HFFc6 (cell line): ENCODE data around the gene BCL7C. TPM values are rescaled to one million over a fixed set of nuclear protein-coding genes. Genes with fewer than 3 reads are reported as not detected.
A peak's percentile ranks its signal among the peaks of the same experiment; 100 is the strongest.

Experiments used
- DNase-seq: peaks from one replicate; pipeline ENCODE4 v3.0.0-alpha.2; 2018
- H3K27ac Mint-ChIP-seq: 2 replicates; pipeline ENCODE4 v1.8.0; 2020; ENCODE audit warnings: mild to moderate bottlenecking, mixed read lengths
- H3K27me3 Mint-ChIP-seq: 2 replicates; pipeline ENCODE4 v1.8.0; 2021; ENCODE audit warnings: mild to moderate bottlenecking, moderate library complexity, mixed read lengths; ENCODE audit not compliant: insufficient read depth
- H3K36me3 Mint-ChIP-seq: 2 replicates; pipeline ENCODE4 v1.8.0; 2021; ENCODE audit warnings: low read depth, mixed read lengths
- H3K4me1 Mint-ChIP-seq: 2 replicates; pipeline ENCODE4 v1.8.0; 2020; ENCODE audit warnings: low read depth, mixed read lengths
- H3K4me3 Mint-ChIP-seq: 2 replicates; pipeline ENCODE4 v1.8.0; 2020; ENCODE audit warnings: mild to moderate bottlenecking, moderate library complexity, mixed read lengths
- H3K9me3 Mint-ChIP-seq: 2 replicates; pipeline ENCODE4 v1.8.0; 2020; ENCODE audit warnings: mild to moderate bottlenecking, mixed read lengths
- CTCF ChIP-seq: fragments of 200-600 bp; sonication (generic); IDR thresholded peaks from 2 replicates; pipeline ENCODE4 v1.5.0; 2021; ENCODE audit warnings: antibody characterized with exemption, mild to moderate bottlenecking
- total RNA-seq, 6 experiments: library from RNA; stranded (reverse); fragmentation: NEBNext Ultra II Directional; extraction: Animal tissue kit (Norgen Biotek cat#: 25700); gene quantifications; 2 replicates in 1 of 6; 3 replicates in 5 of 6; pipeline ENCODE4 v1.2.3, GENCODE V29; 2021

Gene BCL7C
- total RNA-seq, 6 experiments from 2014 or later = 42.7 to 52.7 (median 48.4) TPM

GRCh38 chr16:30921459-30921747, 27.5 kb upstream of the BCL7C start:
- peaks cover 2% of the 10 kb centered on the region; the same call in 1 of the 2 replicates for H3K27me3 Mint-ChIP-seq
- H3K27ac Mint-ChIP-seq = peak overlapping the region; percentile 100
- H3K4me3 Mint-ChIP-seq = peak overlapping the region; percentile 99
- H3K36me3 Mint-ChIP-seq = 0 out of 2 replicates have a peak, but pooled peaks cover 7% of the 10 kb centered on the region
- DNase-seq = no peak
- TF ChIP-seq CTCF = no peak
- peaks cover 28% of the 10 kb centered on the region for H3K4me1 Mint-ChIP-seq
- no peaks in the 10 kb centered on the region for H3K9me3 Mint-ChIP-seq

- peak overlapping the region; percentile 99; the same call in 1 of the 2 replicates for H3K4me3 Mint-ChIP-seq
- H3K36me3 Mint-ChIP-seq = 0 out of 2 replicates have a peak, but pooled peaks cover 2% of the 10 kb centered on the region
- H3K9me3 Mint-ChIP-seq = no peaks in the 10 kb centered on the region
- no peak for DNase-seq
- H3K27me3 Mint-ChIP-seq = peaks cover 2% of the 10 kb centered on the region; the same call in 1 of the 2 replicates
- H3K27ac Mint-ChIP-seq = peak overlapping the region; percentile 62
- no peak for TF ChIP-seq CTCF
- H3K4me1 Mint-ChIP-seq = peaks cover 23% of the 10 kb centered on the region
These were observed 27.0 kb upstream of the BCL7C start for GRCh38 chr16:30920891-30921290.

GRCh38 chr16:30918614-30919013, 24.7 kb upstream of the BCL7C start:
- Mint-ChIP-seq H3K4me3 (no peak overlapping the region), H3K36me3 (no peaks in the 10 kb centered on the region)
- no peak for TF ChIP-seq CTCF

GRCh38 chr16:30914830-30915229, 21.0 kb upstream of the BCL7C start:
- no peak overlapping the region for H3K27ac Mint-ChIP-seq
- no peak for TF ChIP-seq CTCF
- H3K36me3 Mint-ChIP-seq = no peaks in the 10 kb centered on the region
- DNase-seq = no peak
- H3K4me3 Mint-ChIP-seq = no peak overlapping the region
- no peaks in the 10 kb centered on the region for H3K9me3 Mint-ChIP-seq
- no peaks in the 10 kb centered on the region; the same call in 1 of the 2 replicates for H3K27me3 Mint-ChIP-seq
- no peaks in the 10 kb centered on the region for H3K4me1 Mint-ChIP-seq

More at GRCh38 chr16:30918614-30919013, 24.7 kb upstream of the BCL7C start:
- Mint-ChIP-seq H3K9me3 (no peaks in the 10 kb centered on the region), H3K4me1 (peaks cover 13% of the 10 kb centered on the region), H3K27me3 (peaks cover 2% of the 10 kb centered on the region; the same call in 1 of the 2 replicates), H3K27ac (no peak overlapping the region)
- no peak for DNase-seq

GRCh38 chr16:30912794-30913412, 19.0 kb upstream of the BCL7C start:
- Mint-ChIP-seq H3K27me3 (no peaks in the 10 kb centered on the region; the same call in 1 of the 2 replicates), H3K27ac (no peak overlapping the region), H3K36me3 (no peaks in the 10 kb centered on the region), H3K4me3 (no peak overlapping the region), H3K4me1 (no peaks in the 10 kb centered on the region), H3K9me3 (no peaks in the 10 kb centered on the region)
- DNase-seq = no peak
- TF ChIP-seq CTCF = no peak
